HFFc6 (cell line): ENCODE measurements around the gene FRMD5. TPM values are rescaled to one million over a fixed set of nuclear protein-coding genes. Genes with fewer than 3 reads are reported as not detected.

ENCODE experiments used
- DNase-seq: peaks from one replicate; pipeline ENCODE4 v3.0.0-alpha.2; 2018
- H3K27ac Mint-ChIP-seq: 2 replicates; pipeline ENCODE4 v1.8.0; 2020; ENCODE audit warnings: mild to moderate bottlenecking, mixed read lengths
- H3K27me3 Mint-ChIP-seq: 2 replicates; pipeline ENCODE4 v1.8.0; 2021; ENCODE audit warnings: mild to moderate bottlenecking, moderate library complexity, mixed read lengths; ENCODE audit not compliant: insufficient read depth
- H3K36me3 Mint-ChIP-seq: 2 replicates; pipeline ENCODE4 v1.8.0; 2021; ENCODE audit warnings: low read depth, mixed read lengths
- H3K4me1 Mint-ChIP-seq: 2 replicates; pipeline ENCODE4 v1.8.0; 2020; ENCODE audit warnings: low read depth, mixed read lengths
- H3K4me3 Mint-ChIP-seq: 2 replicates; pipeline ENCODE4 v1.8.0; 2020; ENCODE audit warnings: mild to moderate bottlenecking, moderate library complexity, mixed read lengths
- H3K9me3 Mint-ChIP-seq: 2 replicates; pipeline ENCODE4 v1.8.0; 2020; ENCODE audit warnings: mild to moderate bottlenecking, mixed read lengths
- CTCF ChIP-seq: fragments of 200-600 bp; sonication (generic); IDR thresholded peaks from 2 replicates; pipeline ENCODE4 v1.5.0; 2021; ENCODE audit warnings: antibody characterized with exemption, mild to moderate bottlenecking
- total RNA-seq, 6 experiments: library from RNA; stranded (reverse); fragmentation: NEBNext Ultra II Directional; extraction: Animal tissue kit (Norgen Biotek cat#: 25700); gene quantifications; 2 replicates in 1 of 6; 3 replicates in 5 of 6; pipeline ENCODE4 v1.2.3, GENCODE V29; 2021

Gene FRMD5
- total RNA-seq, 6 experiments from 2014 or later, result 0.67 to 1.1 (median 0.94) TPM

DNA sequence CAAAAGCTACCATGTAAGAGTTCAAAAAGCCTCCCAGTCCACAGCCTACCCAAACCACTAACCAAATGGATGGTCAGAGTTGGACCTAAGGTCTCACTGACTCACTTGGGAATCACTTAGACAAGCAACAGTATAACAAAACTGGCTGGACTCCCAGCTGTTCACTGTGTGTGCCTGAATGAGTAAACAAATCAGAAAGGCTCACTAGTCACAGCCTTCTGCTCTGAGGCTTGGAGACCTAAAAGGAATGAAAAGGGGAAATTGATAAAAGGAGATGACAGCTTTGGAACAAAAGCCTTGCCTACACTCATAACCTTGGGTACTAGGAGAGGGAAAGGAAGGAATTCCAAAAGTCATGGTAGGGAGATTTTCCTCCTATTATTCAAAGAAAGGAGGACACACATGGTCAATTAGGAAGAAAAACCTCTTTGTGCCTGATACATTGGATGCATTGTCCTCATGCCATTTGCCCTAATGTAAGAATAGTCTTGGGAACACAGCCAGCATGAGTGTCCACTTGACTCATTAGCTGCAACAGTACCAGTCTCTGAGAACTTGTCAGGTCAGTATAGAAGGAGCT, 92.3 kb downstream of the FRMD5 start:
- peak; percentile 97 for DNase-seq
- no peaks in the 10 kb centered on the region for H3K36me3 Mint-ChIP-seq
- no peaks in the 10 kb centered on the region for H3K27me3 Mint-ChIP-seq
- H3K4me1 Mint-ChIP-seq, result peaks cover 53% of the 10 kb centered on the region
- peak overlapping the region; percentile 92 for H3K27ac Mint-ChIP-seq
- H3K4me3 Mint-ChIP-seq, result peak overlapping the region; percentile 78
- no peak for TF ChIP-seq CTCF
- no peaks in the 10 kb centered on the region for H3K9me3 Mint-ChIP-seq

GRCh38 chr15:44101944-44102343, 93.1 kb downstream of the FRMD5 start:
- Mint-ChIP-seq H3K36me3 (no peaks in the 10 kb centered on the region), H3K4me3 (peak overlapping the region; percentile 78), H3K9me3 (no peaks in the 10 kb centered on the region), H3K4me1 (peaks cover 56% of the 10 kb centered on the region), H3K27me3 (no peaks in the 10 kb centered on the region), H3K27ac (peak overlapping the region; percentile 92)
- peak; percentile 71 for DNase-seq
- TF ChIP-seq CTCF, result no peak

DNA sequence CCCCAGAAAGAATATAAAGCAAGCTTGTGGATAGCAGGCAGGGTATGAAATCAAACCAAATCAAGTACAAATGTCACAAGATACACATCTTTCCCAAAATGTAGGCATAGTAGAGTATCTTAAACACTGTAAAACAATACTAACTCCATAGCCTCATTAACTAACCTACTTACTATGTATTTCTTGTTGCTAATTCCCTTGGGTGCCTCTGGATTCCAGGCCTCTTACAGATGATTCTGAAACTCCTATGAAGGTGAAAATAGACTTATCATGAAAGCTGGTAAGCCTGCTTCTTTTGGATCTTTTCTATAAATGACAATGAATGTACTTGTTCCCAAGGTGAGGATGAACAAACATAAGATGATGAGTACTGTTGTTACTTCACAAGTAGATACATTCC, 93.8 kb downstream of the FRMD5 start:
- no peak for TF ChIP-seq CTCF
- Mint-ChIP-seq H3K36me3 (no peaks in the 10 kb centered on the region), H3K27ac (peak overlapping the region; percentile 92), H3K9me3 (no peaks in the 10 kb centered on the region), H3K4me3 (peak overlapping the region; percentile 78; the same call in 1 of the 2 replicates), H3K27me3 (no peaks in the 10 kb centered on the region), H3K4me1 (peaks cover 63% of the 10 kb centered on the region)
- DNase-seq, result no peak

- Mint-ChIP-seq H3K4me1 (peaks cover 67% of the 10 kb centered on the region), H3K27me3 (no peaks in the 10 kb centered on the region; the same call in 1 of the 2 replicates), H3K27ac (peak overlapping the region; percentile 64), H3K9me3 (no peaks in the 10 kb centered on the region), H3K36me3 (no peaks in the 10 kb centered on the region), H3K4me3 (peak overlapping the region; percentile 19; the same call in 1 of the 2 replicates)
- DNase-seq, result peak; percentile 50
- no peak for TF ChIP-seq CTCF
Measured at GRCh38 chr15:44099671-44100070, 95.4 kb downstream of the FRMD5 start.

DNA sequence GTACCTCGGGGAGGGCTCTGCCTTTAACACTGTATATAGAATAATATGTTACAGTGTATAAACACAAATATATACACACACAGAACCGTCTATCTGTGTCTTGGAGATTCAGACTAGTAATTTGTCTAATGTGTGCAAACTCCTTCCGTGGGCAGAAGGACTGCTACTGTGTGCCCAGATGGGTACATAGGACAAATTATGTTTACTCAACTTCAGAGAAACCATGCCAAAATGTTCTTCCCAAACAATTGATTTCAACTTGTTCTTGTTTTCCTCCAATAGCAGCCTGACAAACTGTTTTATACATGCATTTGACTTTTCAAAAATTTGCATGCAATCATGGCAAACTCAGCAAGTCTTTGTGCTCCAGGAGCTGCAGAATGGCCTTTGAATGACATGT, 97.5 kb downstream of the FRMD5 start:
- H3K27ac Mint-ChIP-seq, result no peak overlapping the region
- no peaks in the 10 kb centered on the region for H3K36me3 Mint-ChIP-seq
- no peak overlapping the region for H3K4me3 Mint-ChIP-seq
- DNase-seq, result no peak
- H3K9me3 Mint-ChIP-seq, result no peaks in the 10 kb centered on the region
- H3K4me1 Mint-ChIP-seq, result peaks cover 75% of the 10 kb centered on the region
- H3K27me3 Mint-ChIP-seq, result no peaks in the 10 kb centered on the region; the same call in 1 of the 2 replicates
- TF ChIP-seq CTCF, result no peak
